Fibroblast of upper back skin (primary cell): Measurements from ENCODE around the gene NCF1.
"Not testable (repeated sequence)": the region's sequence is repeated elsewhere in the genome, so short reads cannot be mapped to it uniquely, and the experiment has no call there.

Experiments used
- DNase-seq: peaks from one replicate; pipeline ENCODE4 v3.0.0-alpha.2; 2013

NCF1 gene

DNA sequence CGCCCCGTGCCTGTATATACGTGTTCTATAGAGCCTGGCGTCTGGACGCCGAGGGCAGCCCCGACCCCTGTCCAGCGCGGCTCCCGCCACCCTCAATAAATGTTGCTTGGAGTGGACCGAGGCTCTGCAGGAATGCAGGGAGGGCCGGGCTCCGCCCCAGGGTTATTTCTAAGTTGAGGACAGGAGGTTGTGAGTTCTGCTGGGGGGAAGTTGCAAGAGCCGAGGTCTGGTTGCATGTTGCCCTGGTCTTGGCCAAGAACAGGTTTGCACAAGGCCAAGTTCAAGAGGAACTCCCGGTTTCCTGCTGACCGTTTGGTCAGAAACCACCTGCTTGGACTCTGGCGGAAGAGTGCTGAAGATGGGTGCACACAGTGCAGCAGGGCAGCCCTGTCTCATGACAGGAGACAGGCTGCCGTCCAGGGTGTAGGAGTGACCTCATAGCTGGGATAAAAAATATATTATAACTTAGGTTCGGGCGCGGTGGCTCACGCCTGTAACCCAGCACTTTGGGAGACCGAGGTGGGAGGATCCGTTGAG lies 15.5 kb downstream of the NCF1 start:
- not testable (repeated sequence) for DNase-seq

GRCh38 chr7:74797848-74798622 lies 24.2 kb downstream of the NCF1 start:
- not testable (repeated sequence) for DNase-seq

DNA sequence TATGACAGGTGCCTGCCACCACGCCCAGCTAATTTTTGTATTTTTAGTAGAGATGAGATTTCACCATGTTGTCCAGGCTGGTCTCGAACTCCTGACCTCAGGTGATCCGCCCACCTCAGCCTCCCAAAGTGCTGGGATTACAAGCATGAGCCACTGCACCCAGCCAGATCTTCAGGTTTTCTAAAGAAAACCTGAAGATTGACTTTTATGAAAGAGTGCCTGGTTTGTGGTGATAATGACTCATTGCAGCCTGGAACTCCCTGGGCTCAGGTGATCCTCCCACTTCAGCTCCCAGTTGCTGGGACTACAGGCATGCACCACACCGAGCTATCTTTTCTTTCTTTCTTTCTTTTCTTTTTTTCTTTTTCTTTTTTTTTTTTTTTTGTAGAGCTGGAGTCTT lies 24.8 kb downstream of the NCF1 start:
- not testable (repeated sequence) for DNase-seq

GRCh38 chr7:74815882-74816281 lies 42.1 kb downstream of the NCF1 start:
- DNase-seq = not testable (repeated sequence)

GRCh38 chr7:74820146-74820805 lies 46.5 kb downstream of the NCF1 start:
- not testable (repeated sequence) for DNase-seq

DNA sequence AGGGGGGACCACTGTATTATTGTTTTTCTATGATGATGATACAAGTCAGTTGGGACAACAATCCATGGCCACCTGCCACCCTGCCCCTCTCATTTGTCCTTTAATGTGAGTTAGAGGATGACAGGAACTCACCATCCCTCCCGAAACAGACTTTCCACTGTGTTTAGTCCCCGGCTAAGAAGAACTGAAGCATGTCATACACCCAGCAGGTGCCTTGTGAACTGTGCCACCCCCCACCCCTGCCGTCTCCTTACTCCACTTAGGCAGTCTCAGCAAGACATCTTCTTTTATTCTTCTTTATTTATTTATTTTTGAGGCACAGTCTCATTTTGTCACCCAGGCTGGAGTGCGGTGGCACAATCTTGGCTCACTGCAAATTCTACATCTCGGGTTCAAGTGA lies 47.4 kb downstream of the NCF1 start:
- not testable (repeated sequence) for DNase-seq

DNA sequence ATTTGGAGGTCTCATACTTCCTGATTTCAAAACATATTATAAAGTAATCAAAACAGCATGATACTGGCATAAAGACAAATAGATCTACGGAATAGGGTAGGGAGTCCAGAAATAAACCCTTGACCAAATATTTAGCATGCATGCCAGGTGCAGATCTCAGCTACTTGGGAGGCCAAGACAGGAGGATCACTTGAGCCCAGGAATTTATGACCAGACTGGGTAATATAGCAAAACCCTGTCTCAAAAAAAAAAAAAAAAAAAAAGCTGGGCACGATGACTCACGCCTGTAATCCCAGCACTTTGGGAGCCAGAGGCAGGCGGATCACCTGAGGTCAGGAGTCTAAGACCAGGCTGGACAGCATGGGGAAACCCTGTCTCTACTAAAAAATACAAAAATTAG lies 56.1 kb downstream of the NCF1 start:
- not testable (repeated sequence) for DNase-seq

DNA sequence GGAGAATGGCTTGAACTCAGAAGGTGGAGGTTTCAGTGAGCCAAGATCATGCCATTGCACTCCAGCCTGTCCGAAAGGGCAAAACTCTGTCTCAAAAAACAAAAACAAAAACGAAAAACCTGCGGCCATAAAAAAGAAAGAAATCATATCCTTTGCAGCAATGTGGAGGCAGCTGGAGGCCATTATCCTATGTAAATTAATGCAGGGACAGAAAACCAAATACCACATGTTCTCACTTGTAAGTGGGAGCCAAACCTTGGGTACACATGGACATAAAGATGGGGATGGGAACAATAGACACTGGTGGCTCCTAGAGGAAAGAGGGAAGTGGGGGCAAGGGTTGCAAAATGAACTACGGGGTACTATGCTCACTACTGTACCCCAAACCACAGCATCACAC lies 56.6 kb downstream of the NCF1 start:
- not testable (repeated sequence) for DNase-seq
